ENCODE measurements around the gene CLDN9. TPM values are rescaled to one million over a fixed set of nuclear protein-coding genes. Genes with fewer than 3 reads are reported as not detected.

CLDN9 gene
- total and polyA plus RNA-seq, 9 of the 15 experiments (the other 6 are each of a cell fraction or from before 2014, with no cell fraction given) = 0.12 to 0.44 (median 0.22) TPM; not detected in 4

GRCh38 chr16:3051009-3051408, 38.3 kb downstream of the CLDN9 start (continued):
- no peak for TF ChIP-seq ZBTB49 (CRISPR knock-in tag; IDR thresholded peaks at IDR 0.05; ENCODE audit: borderline replicate concordance)

GRCh38 chr16:3051494-3051893, 38.8 kb downstream of the CLDN9 start:
- in situ Hi-C loops (cut with MboI) = no loop called here
- H3K9me1 ChIP-seq (ENCODE audit: control insufficient read depth, insufficient read depth, low read length) = no peaks in the 10 kb centered on the region
- CTCF ChIA-PET (ENCODE audit: low intra/inter-chr PET ratio) = no interaction called here
- no peak overlapping the region for H3K4me3 ChIP-seq
- no peaks in the 10 kb centered on the region for H3K36me3 ChIP-seq (ENCODE audit: control insufficient read depth, insufficient read depth, low read length)
- intact Hi-C loops (cut with micrococcal nuclease) = loop anchor here (10.0 kb wide), 1 partner anchor 123 kb away; no protein-coding TSS in a partner anchor
- no peak overlapping the region for H3K4me2 ChIP-seq (ENCODE audit: insufficient read depth, low read length)
- H3K27ac ChIP-seq (ENCODE audit: extremely low read depth, low read depth, low read length) = no peak overlapping the region
- POLR2A ChIA-PET = interaction anchor here (0.5 to 1.2 kb wide), 5 partner anchors 11 to 1895 kb away, joined by 3 to 5 read pairs (median 3); no protein-coding TSS in a partner anchor
- FAIRE-seq = no peak
- no peak overlapping the region for H3K9ac ChIP-seq (ENCODE audit: insufficient read depth in 1 of 2, low read depth in 2 of 2, low read length in 2 of 2)
- no peak overlapping the region for H2AFZ ChIP-seq (ENCODE audit: low read depth, low read length)
- ATAC-seq = no peak
- no peaks in the 10 kb centered on the region for H3K79me2 ChIP-seq (ENCODE audit: control insufficient read depth, insufficient read depth, low read length)
- BruUV-seq (replicated peaks) = no TSS peak
- peaks cover 3 to 21% of the 10 kb centered on the region in 2 experiments; a peak in 2 of 5 replicates for H3K4me1 ChIP-seq (replicated peaks in 1 of 2; ENCODE audit: control insufficient read depth in 2 of 2, insufficient read depth in 2 of 2, low read length in 2 of 2)
- DNase-seq (ENCODE audit: extremely low read depth in 1 of 4, low spot score in 3 of 4) = no peak
- WGBS (ENCODE audit: insufficient coverage, low coverage, missing lambda C conversion rate) = 18% methylated on average over 9 of the region's 9 CpGs
- peaks cover 2 to 34% of the 10 kb centered on the region in 2 experiments; a peak in 4 of 5 replicates for H3K27me3 ChIP-seq (ENCODE audit: control insufficient read depth in 2 of 2, insufficient read depth in 2 of 2, low read length in 2 of 2)
- no peaks in the 10 kb centered on the region for H3K9me3 ChIP-seq (replicated peaks; ENCODE audit: control insufficient read depth, insufficient read depth, low read depth, low read length)
- no peaks in the 10 kb centered on the region; the same call in 1 of the 2 replicates for H4K20me1 ChIP-seq (replicated peaks; ENCODE audit: control insufficient read depth, insufficient read depth, low read length)
- TF ChIP-seq ZNF780A (CRISPR knock-in tag; IDR thresholded peaks at IDR 0.05) (no peak), ZNF511 (CRISPR knock-in tag; IDR thresholded peaks at IDR 0.05) (no peak), SIRT6 (IDR thresholded peaks at IDR 0.05; ENCODE audit: low read depth, low read length) (no peak), ADNP (tag; IDR thresholded peaks at IDR 0.05) (no peak), BMI1 (IDR thresholded peaks at IDR 0.05; ENCODE audit: low read length) (no peak), HMG20A (CRISPR knock-in tag; conservative IDR thresholded peaks at IDR 0.05) (no peak), ZMIZ1 (IDR thresholded peaks at IDR 0.05; ENCODE audit: low read depth in 2 of 2, low read length in 2 of 2) (no peak), NEUROD1 (IDR thresholded peaks at IDR 0.05; ENCODE audit: borderline replicate concordance, low read depth, low read length, partially characterized antibody) (no peak), ZNF124 (CRISPR knock-in tag; IDR thresholded peaks at IDR 0.05) (no peak)
